CD4-positive, alpha-beta T cell treated with Interleukin-15 for 4 hours (primary cell): ENCODE measurements around the gene ITIH1.
"Not testable (repeated sequence)": the region's sequence is repeated elsewhere in the genome, so short reads cannot be mapped to it uniquely, and the experiment has no call there.

Source experiments
- DNase-seq: peaks from one replicate; pipeline ENCODE4 v3.0.0-alpha.2; 2020; ENCODE audit warnings: low spot score

The ITIH1 gene

DNA sequence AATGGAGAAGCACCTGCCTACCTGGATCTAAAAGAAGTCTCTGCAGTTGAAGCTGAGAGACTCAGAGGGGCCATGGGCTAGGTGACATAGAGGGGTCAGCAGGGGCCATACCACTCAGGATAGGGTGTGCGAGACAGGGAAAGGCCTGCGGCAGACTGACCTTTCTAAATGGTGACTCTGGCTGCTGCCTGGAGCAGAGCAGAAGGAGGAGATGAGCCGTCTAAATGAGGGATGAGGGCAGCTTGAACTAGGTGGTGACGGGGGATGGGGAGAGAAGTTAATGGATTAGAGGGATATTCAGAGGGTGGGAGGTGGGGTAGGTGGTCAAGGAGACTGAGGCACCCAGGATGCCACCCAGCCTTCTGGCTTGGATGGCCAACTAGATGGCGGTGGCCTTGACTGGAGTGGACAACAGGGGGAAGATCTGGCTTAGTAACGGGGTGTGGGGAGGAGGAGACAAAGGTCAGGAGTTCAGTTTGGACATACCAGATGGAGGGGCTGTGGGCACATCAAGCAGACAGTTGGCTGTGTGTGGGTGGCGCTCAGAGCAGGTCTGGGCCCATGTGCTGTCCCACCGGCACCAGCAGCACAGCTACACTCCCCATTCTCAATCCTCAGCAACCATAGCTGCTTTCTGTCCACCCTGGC, 3.2 kb upstream of the ITIH1 start:
- no peak for DNase-seq

DNA sequence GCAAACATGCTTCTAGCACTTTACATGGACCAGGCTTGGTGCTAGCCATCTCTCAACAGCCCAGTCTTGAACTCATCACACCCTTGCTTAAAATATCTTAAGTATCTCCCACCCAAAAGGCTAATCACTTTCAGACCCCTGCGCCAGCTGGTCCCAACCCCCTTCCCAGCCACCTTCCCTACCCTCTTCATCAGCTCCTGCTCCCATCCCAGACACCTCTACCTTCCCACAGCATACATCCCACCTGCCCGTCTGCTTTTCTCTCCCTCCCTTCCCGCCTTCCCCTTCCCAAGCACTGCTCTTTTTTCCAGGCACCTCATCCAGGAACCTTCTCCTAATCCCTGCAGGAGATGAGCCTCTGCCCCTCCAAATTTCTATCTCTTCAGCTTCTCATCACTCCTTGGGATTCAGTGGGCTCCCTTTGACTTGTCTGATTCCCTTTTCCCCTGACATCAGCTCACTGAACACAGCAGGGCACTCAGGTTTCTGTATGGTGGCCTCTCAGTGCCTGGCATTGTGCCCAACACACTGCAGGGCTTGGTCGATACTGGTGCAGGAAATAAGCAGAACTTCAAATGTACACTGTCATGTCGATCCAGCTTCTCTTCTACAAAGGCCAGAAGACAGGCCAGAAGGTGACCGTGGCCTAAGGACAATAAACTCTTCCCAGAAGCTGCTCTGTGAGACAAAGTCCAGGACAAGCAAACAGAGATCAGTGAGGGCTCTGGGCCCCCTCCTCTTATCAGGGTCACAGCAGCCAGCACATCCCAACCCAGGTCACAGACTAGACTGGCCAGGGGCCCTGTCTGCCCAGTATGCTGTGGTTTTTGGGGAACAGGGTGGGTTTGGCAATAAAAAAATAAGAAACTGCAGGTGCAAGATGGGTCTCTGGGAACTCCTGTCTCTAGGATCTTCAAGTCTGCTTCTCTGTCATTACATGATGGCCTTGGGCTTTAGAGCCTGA, 2.2 kb upstream of the ITIH1 start:
- no peak for DNase-seq

DNA sequence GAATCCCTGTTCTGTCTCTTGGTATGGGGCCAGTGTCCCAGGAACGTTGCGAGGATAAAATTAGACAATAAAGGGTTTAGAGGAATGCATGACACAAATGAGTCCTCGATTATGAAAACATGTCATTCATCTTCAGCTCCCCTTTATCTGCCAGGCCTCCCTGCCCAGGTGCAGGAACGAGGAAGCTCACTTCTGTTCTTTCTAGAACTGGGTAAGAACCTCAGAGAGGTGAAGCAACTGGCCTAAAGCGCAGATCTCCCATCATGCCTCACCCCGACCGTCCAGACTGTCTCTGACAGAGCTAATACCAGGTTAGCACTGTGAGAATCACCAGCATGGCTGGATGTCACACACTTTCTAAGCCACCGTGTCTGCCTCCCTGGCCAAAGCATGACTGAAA, 1.5 kb upstream of the ITIH1 start:
- no peak for DNase-seq

DNA sequence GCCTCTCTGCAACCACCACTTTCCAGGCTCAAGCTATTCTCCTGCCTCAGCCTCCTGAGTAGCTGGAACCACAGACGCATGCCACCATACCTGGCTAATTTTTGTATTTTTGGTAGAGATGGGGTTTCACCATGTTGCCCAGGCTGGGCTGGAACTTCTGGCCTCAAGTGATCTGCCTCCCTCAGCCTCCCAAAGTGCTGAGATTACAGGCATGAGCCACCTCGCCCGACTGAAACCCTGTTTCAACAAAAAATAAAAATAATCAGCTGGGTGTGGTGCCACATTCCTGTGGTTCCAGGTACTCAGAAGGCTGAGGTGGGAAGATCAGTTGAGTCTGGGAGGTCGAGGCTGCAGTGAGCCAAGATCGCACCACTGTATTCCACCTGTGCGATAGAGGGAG, 913 bp upstream of the ITIH1 start:
- not testable (repeated sequence) for DNase-seq

DNA sequence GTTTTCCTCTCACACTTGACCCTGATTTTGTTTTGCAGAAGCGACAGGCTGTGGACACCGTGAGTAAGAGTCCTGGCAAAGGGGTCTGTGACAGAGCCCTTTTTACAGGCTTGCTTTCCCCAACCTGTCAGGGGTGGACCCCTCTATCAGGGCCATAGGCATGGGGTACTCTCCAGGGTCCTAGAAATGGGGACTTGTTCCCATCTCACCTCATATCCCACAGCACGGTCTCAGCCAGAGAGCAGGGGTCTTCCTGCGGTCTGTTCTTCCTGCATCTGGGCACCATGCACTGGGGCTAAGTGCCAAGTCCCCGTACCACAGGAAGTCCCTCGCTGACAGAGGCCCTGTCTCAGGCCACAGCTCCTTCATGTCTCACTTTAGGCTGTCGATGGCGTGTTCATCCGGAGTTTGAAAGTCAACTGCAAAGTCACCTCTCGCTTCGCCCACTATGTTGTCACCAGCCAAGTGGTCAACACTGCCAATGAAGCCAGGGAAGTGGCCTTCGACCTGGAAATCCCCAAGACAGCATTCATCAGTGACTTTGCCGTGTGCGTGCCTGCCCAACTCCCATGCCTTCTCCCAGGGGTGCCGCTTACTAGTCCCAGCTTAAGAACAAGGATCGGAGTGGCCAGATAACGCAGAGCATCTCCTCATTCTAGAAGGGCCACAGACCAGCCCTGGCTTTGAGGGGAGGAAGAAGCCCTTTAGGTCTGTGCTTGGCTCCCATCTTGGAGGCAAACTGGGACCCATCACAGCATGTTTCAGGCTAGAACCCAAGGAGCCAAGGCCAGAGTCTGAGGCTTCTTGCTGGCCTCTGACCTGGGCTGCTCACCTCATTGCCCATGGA, 783 bp downstream of the ITIH1 start:
- no peak for DNase-seq

DNA sequence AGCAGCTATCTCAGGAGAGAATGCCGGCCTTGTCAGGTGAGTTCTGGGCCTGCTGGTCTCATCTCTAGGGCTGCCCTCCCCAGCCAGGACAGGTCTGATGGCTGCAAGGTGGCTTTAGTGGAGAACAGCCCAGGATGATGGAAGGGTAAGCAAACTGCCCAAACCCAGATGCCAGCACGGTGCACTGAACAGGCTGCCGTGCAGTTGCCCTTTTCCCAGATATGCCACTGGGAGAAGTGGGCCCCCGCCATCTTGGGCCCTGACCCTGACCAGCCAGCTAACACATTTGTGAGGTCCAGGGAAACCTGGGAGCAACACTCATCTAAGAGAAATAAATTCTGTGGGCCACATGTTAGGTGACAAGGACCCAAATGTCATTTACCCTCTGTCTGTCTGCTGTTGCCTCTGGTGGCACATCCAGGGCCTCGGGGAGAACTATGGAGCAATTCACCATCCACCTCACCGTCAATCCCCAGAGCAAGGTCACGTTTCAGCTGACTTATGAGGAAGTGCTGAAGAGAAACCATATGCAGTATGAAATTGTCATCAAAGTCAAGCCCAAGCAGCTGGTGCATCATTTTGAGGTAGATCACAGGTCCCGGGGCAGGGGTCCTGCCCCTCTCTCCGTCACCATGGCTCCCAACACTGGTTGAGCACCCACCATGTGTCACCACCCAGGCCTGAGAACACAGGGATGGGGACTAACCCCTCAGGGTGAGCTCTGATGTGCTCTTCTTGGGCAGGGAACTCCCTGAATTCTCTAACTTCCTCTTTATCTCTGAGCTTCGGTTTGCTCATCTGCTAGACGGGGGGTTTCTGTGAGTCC, 1.8 kb downstream of the ITIH1 start:
- DNase-seq: no peak

DNA sequence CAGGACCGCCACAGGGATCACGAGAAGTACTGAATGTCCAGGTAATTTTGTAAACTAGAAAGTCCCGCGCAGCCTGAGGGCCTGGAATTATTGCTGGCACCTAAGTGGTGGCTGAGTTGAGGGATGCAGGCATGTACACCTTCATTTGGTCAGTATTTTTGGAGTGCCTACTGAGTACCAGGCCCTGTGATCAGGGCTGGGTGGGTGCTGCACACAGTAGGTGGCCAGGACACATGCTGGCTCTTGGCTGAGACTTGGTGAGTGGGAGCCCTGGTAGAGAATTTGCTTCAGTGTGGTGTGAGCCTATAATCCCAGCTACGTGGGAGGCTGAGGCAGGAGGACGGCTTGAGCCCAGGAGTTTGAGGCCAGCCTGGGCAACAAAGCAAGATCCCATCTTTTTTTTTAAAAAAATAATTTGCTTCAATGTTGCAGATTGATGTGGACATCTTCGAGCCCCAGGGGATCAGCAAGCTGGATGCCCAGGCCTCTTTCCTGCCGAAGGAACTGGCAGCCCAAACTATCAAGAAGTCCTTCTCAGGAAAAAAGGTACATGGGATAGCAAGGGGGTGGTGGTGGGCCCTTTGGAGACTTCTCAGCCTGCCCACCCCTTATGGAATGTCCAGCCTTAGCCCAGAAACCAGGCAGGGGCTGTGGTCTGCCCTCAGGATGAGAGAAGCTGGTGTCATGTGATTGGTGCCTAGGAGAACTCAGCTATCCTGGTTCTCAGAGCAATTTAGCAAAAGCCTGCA, 2.6 kb downstream of the ITIH1 start:
- no peak for DNase-seq

DNA sequence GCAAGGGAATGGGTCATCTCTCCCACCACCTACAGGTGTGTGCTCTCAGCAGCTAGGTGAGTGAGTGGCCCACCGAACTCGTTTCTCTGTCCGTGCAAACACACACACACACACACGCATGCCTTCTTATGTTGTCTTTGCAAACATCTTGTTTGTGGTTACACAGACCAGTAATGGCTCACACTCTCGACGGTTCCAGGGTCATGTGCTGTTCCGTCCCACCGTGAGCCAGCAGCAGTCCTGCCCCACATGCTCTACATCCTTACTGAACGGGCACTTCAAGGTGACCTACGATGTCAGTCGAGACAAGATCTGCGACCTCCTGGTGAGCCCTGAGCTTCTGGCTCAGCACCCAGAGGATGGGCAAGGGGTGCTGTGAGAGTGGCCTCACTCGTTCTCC, 4.3 kb downstream of the ITIH1 start:
- no peak for DNase-seq

DNA sequence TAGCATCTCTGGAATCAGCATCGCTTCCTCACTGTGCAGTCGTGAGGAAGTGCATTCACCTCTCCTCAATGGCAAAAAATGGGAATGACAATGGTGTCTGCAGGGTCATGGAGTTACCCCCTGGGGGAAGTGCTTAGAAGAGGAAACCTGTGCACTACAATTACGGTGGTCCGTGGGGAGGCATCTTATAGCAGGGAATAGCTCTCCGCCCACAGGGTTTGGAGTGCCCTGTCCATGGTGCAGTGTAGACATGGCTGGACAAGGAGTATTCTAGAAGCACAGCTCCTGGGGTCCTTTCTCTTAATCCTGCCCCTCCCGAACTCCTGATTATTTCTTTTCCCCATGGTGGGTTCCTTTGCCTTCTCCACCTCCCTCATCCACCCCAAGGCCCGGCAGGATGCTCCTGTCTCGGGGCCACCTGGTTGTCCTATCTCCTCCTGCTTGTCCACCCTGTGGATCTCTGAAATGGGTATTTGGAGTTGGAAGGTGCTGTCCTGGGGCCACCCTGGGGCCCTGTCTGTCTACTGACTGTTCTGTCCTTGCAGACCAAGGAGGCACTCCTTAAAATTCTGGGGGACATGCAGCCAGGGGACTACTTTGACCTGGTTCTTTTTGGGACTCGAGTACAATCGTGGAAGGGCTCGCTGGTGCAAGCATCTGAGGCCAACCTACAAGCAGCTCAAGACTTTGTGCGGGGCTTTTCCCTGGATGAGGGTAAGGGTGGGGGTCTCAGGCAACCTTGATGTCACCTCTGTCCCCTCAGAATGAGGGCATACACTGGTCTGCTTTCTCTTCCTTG, 5.2 kb downstream of the ITIH1 start:
- no peak for DNase-seq

DNA sequence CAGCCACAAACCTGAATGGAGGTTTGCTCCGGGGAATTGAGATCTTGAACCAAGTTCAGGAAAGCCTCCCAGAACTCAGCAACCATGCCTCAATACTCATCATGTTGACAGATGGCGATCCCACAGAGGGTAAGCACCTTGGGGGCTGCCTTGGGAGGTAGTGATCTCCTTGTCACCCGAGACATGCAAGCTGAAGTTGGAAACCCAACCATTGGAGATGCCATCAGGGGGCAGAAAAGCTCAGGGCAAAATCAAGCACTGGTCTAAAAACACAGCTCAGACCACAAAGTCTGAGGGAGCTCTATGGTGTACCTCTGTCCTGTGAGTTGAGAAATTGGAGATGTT, 5.8 kb downstream of the ITIH1 start:
- no peak for DNase-seq

DNA sequence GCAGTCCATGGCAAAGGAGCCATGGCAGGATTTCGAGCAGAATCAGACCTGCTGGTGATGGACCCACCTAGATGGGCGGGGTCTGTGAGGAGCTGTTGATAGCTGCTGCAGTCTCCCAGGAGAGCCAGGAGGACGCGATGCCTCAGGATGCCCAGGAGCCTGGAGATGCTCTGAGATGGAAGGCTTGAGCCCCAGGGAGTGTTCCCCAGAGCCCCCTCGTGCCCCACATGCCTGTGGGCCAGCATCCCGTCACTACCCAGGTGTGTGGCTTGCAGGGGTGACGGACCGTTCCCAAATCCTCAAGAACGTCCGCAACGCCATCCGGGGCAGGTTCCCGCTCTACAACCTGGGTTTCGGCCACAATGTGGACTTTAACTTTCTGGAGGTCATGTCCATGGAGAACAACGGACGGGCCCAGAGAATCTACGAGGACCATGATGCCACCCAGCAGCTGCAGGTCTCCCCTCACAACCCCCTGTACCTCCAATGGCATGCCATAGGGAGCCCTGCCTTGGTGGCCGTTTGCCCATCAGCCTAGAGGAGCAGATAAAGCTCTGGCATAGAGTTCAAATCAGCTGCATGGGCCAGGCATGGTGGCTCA, 6.7 kb downstream of the ITIH1 start:
- no peak for DNase-seq

DNA sequence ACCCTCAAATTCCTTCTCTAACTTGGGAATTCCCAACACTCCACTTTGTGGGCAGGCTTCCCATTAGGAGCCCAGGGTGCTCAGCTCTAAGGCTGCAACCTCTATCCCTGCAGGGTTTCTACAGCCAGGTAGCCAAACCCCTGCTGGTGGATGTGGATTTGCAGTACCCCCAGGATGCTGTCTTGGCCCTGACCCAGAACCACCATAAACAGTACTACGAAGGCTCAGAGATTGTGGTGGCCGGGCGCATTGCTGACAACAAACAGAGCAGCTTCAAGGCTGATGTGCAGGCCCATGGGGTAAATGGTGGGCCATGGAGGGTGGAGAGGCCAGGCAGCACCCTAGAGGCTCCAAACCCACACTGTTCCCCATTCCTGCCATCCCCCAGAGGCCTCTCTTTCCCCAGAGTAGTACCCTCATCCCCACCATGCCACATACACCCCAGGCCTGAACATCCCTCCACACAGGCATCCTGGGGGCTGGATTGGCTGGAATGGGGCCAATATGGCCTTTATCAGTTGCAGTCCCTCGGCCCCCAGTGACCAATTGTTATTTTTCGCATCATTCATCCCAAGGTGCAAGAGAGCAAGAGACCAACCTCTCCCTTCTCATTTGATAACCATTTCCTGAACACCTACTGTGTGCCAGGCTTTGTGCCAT, 7.7 kb downstream of the ITIH1 start:
- no peak for DNase-seq

DNA sequence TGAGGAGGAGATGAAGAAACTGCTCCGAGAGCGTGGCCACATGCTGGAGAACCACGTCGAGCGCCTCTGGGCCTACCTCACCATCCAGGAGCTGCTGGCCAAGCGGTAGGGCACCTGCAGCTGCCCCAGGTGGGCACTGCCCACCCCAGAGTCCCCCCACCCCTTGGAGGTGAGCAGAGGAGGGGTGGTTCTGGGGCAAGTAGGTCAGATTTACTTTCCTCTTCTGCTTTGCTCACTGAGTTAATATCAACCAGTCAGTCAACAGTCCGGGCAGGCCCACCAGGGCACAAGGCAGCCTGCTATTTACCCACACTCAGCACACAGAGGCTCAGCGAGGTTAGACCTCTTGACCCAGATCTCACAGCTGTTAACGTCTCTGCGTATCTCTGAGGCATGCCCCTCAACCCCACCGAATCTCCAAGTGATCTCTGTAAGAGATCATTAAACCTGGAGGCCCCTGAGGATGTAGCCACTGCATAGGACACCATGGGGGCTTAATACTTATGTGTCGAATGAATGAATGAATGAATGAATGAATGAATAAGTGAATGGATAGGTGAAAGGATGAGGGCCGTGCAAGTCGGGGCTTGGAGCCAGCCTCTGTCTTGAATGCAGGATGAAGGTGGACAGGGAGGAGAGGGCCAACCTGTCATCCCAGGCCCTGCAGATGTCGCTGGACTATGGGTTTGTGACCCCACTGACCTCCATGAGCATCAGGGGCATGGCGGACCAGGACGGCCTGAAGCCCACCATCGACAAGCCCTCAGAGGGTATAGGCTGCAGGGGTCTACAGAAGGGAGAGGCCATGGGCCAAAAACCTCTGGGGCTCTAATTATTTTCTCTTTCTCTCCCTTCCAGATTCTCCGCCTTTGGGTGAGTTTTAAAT, 9.2 kb downstream of the ITIH1 start:
- DNase-seq: no peak

DNA sequence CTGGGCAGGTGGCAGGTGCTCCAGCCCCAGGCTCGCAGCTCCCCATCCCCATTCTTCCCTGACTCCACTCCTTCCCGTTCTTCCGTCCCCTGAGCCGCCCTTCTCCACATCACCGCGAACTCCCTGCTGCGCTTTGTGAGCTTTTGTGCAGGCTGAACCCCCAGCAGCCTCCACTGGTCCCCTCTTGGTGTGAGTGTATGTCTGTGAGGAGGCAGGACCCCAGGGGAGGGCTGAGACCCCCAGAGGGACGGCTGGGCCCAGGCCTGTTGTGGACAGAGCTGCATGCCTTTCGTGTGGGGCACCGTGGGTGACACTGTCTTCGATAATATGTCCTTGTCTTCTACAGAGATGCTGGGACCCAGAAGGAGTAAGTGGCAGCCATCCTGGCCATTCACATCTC, 9.8 kb downstream of the ITIH1 start:
- no peak for DNase-seq

DNA sequence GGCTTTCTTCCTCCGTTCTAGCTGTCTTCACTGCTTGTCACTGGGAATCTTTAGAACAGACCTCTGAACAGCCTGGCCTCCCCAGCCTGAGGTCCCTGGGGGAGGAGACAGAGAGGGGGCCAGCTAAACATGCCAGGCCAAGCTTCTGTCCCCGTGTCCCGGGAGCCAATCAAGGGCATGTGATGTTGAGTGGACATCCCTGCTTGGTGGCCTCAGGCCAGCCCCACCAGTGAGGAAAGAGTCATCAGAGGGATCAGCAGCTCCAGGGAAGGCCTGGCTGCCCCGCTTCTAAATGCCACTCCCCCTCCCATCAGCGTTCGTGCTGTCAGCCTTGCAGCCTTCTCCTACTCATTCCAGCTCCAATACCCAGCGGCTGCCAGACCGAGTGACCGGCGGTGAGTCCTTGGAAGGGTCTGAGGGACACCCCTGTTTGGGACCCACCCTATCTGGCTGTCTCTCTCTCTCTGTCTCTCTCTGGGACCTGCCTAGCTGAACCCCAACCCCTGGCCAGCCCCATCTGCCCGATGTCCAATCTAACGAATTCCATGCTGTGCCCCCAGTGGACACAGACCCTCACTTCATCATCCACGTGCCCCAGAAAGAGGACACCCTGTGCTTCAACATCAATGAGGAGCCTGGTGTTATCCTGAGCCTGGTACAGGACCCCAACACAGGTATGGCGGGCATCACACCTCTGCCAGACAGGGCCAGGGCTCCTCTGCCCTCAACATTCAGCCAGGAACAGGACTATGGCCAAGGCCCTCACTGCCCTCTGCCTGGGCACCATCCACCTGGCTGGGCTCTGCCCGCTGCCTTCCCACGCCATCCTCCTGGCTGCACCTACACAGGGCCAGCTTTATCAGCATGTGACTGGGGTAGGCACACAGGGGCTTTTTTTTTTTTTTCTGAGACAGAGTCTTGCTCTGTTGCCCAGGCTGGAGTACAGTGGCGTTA, 10.6 kb downstream of the ITIH1 start:
- no peak for DNase-seq

DNA sequence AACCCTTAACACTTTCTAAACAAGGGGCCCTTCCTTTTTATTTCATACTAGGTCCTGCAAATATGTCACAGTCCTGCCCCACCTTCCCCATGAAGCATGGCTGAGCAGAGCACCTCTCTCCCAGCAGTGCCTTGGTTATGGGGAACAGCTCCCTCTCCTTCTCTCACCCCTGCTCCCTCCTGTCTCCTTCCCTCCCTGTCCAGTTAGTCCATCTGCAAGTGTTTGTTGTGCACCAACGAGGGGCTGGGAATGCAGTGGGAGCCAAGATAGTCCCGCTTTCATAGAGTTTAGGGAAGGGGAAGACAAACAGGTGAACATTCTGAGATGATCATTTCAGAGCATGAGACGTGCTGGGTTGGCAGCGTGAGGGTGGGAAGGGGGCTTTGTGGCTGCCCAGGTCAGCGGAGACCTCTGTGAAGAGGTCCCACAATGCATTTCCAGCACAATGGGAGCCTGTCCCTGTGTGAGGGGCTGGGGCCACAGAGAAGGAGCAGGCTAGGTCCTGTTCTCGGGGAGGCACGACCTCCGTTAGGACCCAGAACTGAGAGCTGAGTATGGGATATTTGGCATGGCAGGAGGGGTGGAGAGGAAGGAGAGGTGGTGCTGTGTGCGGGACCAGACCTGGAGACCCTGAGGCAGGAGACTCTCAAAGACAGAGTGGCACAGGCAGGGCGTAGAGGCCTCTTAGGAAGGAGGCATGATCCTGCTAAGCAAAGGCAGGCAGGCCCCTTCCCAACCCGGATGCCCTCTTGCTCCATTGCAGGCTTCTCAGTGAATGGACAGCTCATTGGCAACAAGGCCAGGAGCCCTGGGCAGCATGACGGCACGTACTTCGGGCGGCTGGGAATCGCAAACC, 11.7 kb downstream of the ITIH1 start:
- no peak for DNase-seq
